K562 (cell line): Measurements from ENCODE around the gene RDH16.

Experiments used
- CREB1 ChIP-seq, 2 experiments: sonication (generic) in 1 of 2; formaldehyde crosslinking in 1 of 2; IDR thresholded peaks; 2 replicates each; pipeline versions ENCODE4 v1.6.1 to v1.8.0; 2012 to 2022; ENCODE audit warnings: inconsistent platforms in 1 of 2, mild to moderate bottlenecking in 1 of 2, missing genetic modification reagents in 1 of 2, moderate library complexity in 1 of 2
- CTCF ChIP-seq, 3 experiments: IDR thresholded peaks in 2 of 3; conservative IDR thresholded peaks in 1 of 3; 2 replicates each; pipeline ENCODE4 v1.5.1; 2011 to 2012; ENCODE audit warnings: low read length in 3 of 3, mild to moderate bottlenecking in 3 of 3, control low read depth in 2 of 3, improper control_type of control experiment in 1 of 3, inconsistent platforms in 1 of 3, low read depth in 1 of 3, mixed read lengths in 1 of 3, moderate library complexity in 1 of 3; ENCODE audit not compliant: insufficient read depth in 2 of 3
- CUX1 ChIP-seq: fragments of 200-800 bp; sonication (Bioruptor generic); IDR thresholded peaks from 2 replicates; pipeline ENCODE4 v1.6.1; 2016; ENCODE audit warnings: missing genetic modification characterization, missing compliant biosample characterization
- ETV6 ChIP-seq, 3 experiments: fragments of 150-350 bp in 1 of 3; sonication (generic) in 1 of 3; formaldehyde crosslinking in 1 of 3; IDR thresholded peaks; 2 replicates each; pipeline versions ENCODE4 v1.6.1 to v1.8.0; 2014 to 2022; ENCODE audit warnings: borderline replicate concordance in 2 of 3, low read depth in 2 of 3, antibody characterized with exemption in 1 of 3, low read length in 1 of 3, mild to moderate bottlenecking in 1 of 3, missing genetic modification reagents in 1 of 3
- EZH2 ChIP-seq: IDR thresholded peaks from 2 replicates; pipeline ENCODE4 v1.6.1; 2012; ENCODE audit warnings: low read depth, mild to moderate bottlenecking, inconsistent platforms, low read length, borderline replicate concordance
- FOXA1 ChIP-seq: fragments of 450-650 bp; IDR thresholded peaks from 2 replicates; pipeline ENCODE4 v1.6.1; 2016; ENCODE audit warnings: mild to moderate bottlenecking, borderline replicate concordance
- POLR2AphosphoS5 ChIP-seq: IDR thresholded peaks from 2 replicates; pipeline ENCODE4 v1.6.1; 2011; ENCODE audit warnings: mild to moderate bottlenecking, low read depth, low read length, moderate library complexity; ENCODE audit not compliant: control insufficient read depth, insufficient read depth
- TRIM25 ChIP-seq: fragments of 450-650 bp; IDR thresholded peaks from 2 replicates; pipeline ENCODE4 v1.7.0; 2016; ENCODE audit warnings: borderline replicate concordance
- ZBTB33 ChIP-seq: sonication (generic); formaldehyde crosslinking; IDR thresholded peaks from 2 replicates; pipeline ENCODE4 v1.8.1; 2023; ENCODE audit warnings: mild to moderate bottlenecking, missing genetic modification reagents

GRCh38 chr12:56943878-56944277 lies 13.5 kb downstream of the RDH16 start:
- no peak for TF ChIP-seq ZBTB33 (CRISPR knock-in tag)
- no peak for TF ChIP-seq FOXA1
- TF ChIP-seq CUX1 (CRISPR knock-in tag): no peak
- TF ChIP-seq ETV6 (IDR thresholded peaks at IDR 0.05; ENCODE audit: borderline replicate concordance in 1 of 2, low read depth in 2 of 2, low read length in 1 of 2): no peak
- no peak for TF ChIP-seq ETV6 (CRISPR knock-in tag; IDR thresholded peaks at IDR 0.05; ENCODE audit: borderline replicate concordance)
- no peak for TF ChIP-seq CREB1 (IDR thresholded peaks at IDR 0.05)
- no peak for TF ChIP-seq CREB1 (CRISPR knock-in tag; IDR thresholded peaks at IDR 0.05)
- no peak for TF ChIP-seq POLR2AphosphoS5
- no peak for TF ChIP-seq CTCF (IDR thresholded peaks at IDR 0.05 in 2 of 3, conservative IDR thresholded peaks at IDR 0.05 in 1 of 3; ENCODE audit: insufficient read depth in 2 of 3, low read depth in 1 of 3, low read length in 3 of 3)
- TF ChIP-seq TRIM25: no peak
- TF ChIP-seq EZH2: no peak
